DND-41 (cell line): ENCODE measurements around the gene PLCB3.

ENCODE experiments used
- CTCF ChIP-seq: IDR thresholded peaks from 2 replicates; pipeline ENCODE4 v1.5.1; 2012; ENCODE audit warnings: borderline replicate concordance, low read length, moderate library complexity, mild to moderate bottlenecking; ENCODE audit not compliant: poor library complexity, severe bottlenecking; ENCODE audit errors: extremely low read depth
- EZH2 ChIP-seq: IDR thresholded peaks from 3 replicates; pipeline ENCODE4 v1.6.1; 2012; ENCODE audit warnings: borderline replicate concordance, low read depth, mild to moderate bottlenecking, moderate library complexity, low read length, inconsistent platforms; ENCODE audit not compliant: severe bottlenecking

GRCh38 chr11:64295760-64296159, 44.4 kb downstream of the PLCB3 start:
- no peak for TF ChIP-seq CTCF
- no peak for TF ChIP-seq EZH2
